NCI-H1105 treated with DMSO at 0.1 percent for 48 hours (cell line): ENCODE measurements around the gene STK4.

Experiments
- DNase-seq: peaks from one replicate; lab custom pipeline; 2025; lab: John Stamatoyannopoulos, UW

Gene STK4

GRCh38 chr20:45112754-45113153 lies 146.4 kb downstream of the STK4 start:
- DNase-seq = no peak

DNA sequence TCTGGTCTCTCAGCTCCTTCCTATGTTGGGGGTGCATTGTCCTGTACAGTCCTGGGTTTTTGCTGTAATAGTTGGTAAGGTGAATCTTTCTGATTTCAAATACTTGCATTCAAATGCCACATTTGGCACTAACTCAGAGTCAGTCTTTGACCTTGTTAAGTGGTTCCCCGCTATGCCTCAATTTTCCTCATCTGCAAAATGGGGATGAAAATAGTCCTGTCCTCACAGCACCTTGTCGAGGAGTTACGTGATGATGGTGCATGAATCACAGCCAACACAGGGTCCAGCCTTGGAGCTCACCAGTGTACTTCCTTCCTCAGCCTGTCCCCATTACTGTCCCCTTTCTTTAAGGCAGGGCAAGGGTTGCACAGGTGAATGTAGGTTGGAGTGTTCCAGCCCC lies 147.6 kb downstream of the STK4 start:
- no peak for DNase-seq

- DNase-seq = no peak
Observed at GRCh38 chr20:45114465-45115385, 148.4 kb downstream of the STK4 start, which contains the start of gene WFDC5. TSS of gene WFDC5 (minus strand) at chr20:45115174. CDS start at chr20:45115083, 91 bp downstream.

DNA sequence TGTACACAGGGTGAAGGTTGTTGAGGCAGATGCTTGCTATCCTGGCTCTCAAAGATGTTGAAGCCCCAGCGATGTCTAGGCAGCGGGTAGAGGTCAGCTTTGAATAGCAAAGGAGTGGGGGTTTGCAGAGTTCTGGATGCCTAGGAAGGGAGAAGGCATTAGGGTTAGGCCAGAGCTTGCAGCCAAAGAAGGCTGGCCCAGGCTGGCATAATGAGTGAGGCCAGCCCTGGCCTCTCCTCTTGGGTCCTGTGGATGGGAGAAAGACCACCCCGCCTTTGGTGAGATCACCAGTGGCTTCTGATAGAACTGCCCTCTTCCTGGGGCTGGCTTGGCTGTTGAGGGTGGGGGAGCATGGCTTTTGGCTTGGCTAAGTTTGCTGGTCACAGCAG lies 149.1 kb downstream of the STK4 start:
- no peak for DNase-seq

DNA sequence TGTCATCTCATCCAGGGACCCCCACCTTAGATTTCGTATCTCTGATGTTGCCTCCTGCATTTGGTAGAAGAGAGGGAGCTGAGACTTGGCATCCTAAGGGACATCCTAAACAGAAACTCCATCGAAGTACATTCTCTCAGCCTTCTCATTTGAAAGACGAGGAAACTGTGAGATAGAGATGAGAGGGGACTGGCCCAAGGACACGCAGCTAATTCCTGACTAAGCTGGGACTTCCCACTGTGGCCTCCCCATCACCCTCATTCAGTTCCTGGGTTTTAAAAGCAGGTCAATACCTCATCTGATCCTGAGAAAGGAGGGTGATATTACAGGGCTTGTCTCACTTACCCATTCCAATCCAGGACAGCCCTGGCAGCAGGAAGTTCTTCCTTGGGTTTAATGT lies 149.5 kb downstream of the STK4 start:
- no peak for DNase-seq

DNA sequence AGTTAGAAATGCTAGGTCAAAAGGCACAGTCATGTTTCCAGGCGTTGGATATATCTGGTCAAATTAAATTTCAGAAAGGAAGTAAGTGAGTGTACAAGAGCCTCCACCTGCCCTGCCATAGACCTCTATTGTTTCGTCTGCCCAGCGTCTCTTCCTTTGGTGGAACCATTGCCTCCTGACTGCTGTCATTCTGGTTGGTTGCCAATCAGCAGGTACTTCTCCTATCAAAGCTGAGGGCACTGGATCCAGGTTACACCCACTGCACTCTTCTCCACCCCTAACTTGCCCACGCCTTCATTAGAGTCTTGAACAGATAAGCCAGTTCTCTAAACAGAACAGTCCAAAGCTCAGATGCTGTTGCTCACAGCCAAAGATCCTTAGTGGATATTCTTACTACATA lies 151.3 kb downstream of the STK4 start:
- no peak for DNase-seq

GRCh38 chr20:45118028-45118427 lies 151.7 kb downstream of the STK4 start:
- no peak for DNase-seq

DNA sequence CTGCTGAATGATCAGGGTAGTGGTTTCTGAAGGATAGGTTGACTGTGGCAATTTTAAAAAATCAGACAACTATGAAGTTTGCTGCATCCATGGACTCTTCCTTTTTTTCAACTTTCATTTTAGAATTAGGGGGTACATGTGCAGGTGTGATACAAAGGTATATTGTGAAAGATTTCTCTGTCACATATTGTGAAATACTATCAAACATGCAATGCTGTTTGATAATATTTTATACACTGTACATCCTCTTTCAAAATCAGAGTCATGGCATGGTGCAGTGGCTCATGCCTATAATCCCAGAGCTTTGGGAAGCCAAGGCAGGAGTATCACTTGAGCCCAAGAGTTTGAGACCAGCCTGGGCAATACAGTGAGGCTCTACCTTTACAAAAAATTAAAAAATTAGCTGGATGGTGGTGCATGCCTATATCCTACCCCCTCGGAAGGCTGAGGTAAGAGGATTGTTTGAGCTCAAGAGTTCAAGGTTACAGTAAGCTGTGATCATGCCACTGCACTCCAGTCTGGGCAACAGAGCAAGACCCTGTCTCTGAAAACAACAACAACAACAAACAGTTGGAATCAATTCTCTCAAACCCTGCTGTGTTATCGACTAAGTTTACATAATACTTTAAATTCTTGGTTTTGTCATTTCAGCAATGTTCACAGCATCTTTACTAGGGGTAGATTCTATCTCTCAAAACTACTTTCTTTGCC lies 153.4 kb downstream of the STK4 start:
- DNase-seq = no peak

- no peak for DNase-seq
Observed at GRCh38 chr20:45121388-45121787, 155.1 kb downstream of the STK4 start.

DNA sequence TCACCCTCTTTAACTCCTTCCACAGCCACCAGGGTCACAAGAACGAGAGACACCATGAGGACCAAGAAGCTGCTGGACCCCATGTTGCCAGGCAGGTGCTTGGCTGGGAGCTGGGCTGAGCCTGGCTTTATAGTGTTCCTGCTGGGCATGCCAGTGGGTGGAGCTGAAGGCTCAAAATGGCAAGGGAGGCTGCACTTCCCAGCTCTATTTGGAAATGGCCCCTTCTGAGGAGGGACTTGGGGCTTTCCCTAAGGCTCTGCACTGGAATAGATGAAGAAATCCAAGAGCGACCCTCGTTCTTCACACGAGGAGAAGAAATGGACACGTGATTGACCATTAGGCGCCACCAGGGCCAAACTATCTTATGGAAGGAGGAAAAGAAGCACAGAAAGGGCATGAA lies 158.1 kb downstream of the STK4 start, which contains the start of gene WFDC12:
Gene WFDC12, minus strand, starts transcription at position 101 of the 400 bp plus-strand sequence. Its CDS starts 18 bp downstream, at position 83.
- DNase-seq = no peak

GRCh38 chr20:45128099-45128498 lies 161.8 kb downstream of the STK4 start:
- DNase-seq = no peak
